ENCODE results near the gene SH2D3C.
"Not testable (repeated sequence)": the region's sequence is repeated elsewhere in the genome, so short reads cannot be mapped to it uniquely, and the experiment has no call there.

Gene SH2D3C

GRCh38 chr9:127783111-127784008 lies 4.9 kb upstream of the SH2D3C start:
- DNase-seq (ENCODE audit: low spot score): no peak

- DNase-seq (ENCODE audit: low spot score): no peak
These were observed 3.3 kb upstream of the SH2D3C start for GRCh38 chr9:127781806-127782205.

- DNase-seq (ENCODE audit: low spot score): not testable (repeated sequence)
These were observed 2.4 kb upstream of the SH2D3C start for GRCh38 chr9:127780909-127781308.

- no peak for DNase-seq (ENCODE audit: low spot score)
These were observed 1.8 kb upstream of the SH2D3C start for GRCh38 chr9:127780126-127780885.

- no peak for DNase-seq (ENCODE audit: low spot score)
These were observed 893 bp upstream of the SH2D3C start for GRCh38 chr9:127779136-127779981.

- DNase-seq (ENCODE audit: low spot score): no peak
These were observed 992 bp downstream of the SH2D3C start for GRCh38 chr9:127777368-127777980.

- no peak for DNase-seq (ENCODE audit: low spot score)
These were observed 1.6 kb downstream of the SH2D3C start for GRCh38 chr9:127776924-127777289.

- DNase-seq (ENCODE audit: low spot score): no peak
These were observed 2.1 kb downstream of the SH2D3C start for GRCh38 chr9:127776195-127776923.

- no peak for DNase-seq (ENCODE audit: low spot score)
These were observed 4.5 kb downstream of the SH2D3C start for GRCh38 chr9:127773981-127774380.

- no peak for DNase-seq (ENCODE audit: low spot score)
These were observed 5.2 kb downstream of the SH2D3C start for GRCh38 chr9:127773272-127773671.

- DNase-seq (ENCODE audit: low spot score): no peak
These were observed 5.9 kb downstream of the SH2D3C start for GRCh38 chr9:127772603-127773002.

- DNase-seq (ENCODE audit: low spot score): no peak
These were observed 6.8 kb downstream of the SH2D3C start for GRCh38 chr9:127771570-127772189.

GRCh38 chr9:127770905-127771569 lies 7.4 kb downstream of the SH2D3C start:
- DNase-seq (ENCODE audit: low spot score): peak; percentile 98

- DNase-seq (ENCODE audit: low spot score): no peak
These were observed 7.9 kb downstream of the SH2D3C start for GRCh38 chr9:127770583-127770904.

GRCh38 chr9:127769929-127770582 lies 8.4 kb downstream of the SH2D3C start:
- DNase-seq (ENCODE audit: low spot score): no peak

- DNase-seq (ENCODE audit: low spot score): no peak
These were observed 9.4 kb downstream of the SH2D3C start for GRCh38 chr9:127769101-127769500.

GRCh38 chr9:127768698-127769097 lies 9.8 kb downstream of the SH2D3C start:
- no peak for DNase-seq (ENCODE audit: low spot score)

- DNase-seq (ENCODE audit: low spot score): no peak
These were observed 10.5 kb downstream of the SH2D3C start for GRCh38 chr9:127767909-127768331.

- DNase-seq (ENCODE audit: low spot score): no peak
These were observed 11.1 kb downstream of the SH2D3C start for GRCh38 chr9:127767410-127767809.

- no peak for DNase-seq (ENCODE audit: low spot score)
These were observed 13.0 kb downstream of the SH2D3C start for GRCh38 chr9:127765418-127765817.
